Hematopoietic multipotent progenitor cell treated with erythropoietin and hydrocortisone succinate and interleukin-3 and kit ligand, for 6 days (in vitro differentiated cells): ENCODE data around the gene LPAR3.
A peak's percentile ranks its signal among the peaks of the same experiment; 100 is the strongest.

Experiments
- DNase-seq: peaks from one replicate; pipeline ENCODE4 v3.0.0-alpha.2; 2015

The LPAR3 gene

DNA sequence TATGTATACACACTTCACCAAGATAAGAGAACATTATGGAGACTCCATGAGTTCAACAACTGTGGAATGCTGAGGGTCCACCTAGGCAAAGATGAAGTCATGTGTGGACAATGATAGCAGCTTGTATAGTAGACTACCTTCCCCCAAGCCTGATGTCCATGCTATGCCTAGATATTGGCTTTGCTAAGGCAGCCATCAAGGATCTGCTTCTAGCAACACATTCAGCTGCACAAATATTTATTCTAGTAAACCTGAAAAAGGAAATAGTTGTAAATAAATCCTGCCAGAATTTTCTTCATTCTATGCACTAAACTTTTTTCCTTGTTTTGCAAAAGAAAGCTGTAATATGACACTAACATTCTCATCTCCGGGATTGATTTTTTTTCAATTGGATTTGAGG lies 7.0 kb upstream of the LPAR3 start:
- no peak for DNase-seq

DNA sequence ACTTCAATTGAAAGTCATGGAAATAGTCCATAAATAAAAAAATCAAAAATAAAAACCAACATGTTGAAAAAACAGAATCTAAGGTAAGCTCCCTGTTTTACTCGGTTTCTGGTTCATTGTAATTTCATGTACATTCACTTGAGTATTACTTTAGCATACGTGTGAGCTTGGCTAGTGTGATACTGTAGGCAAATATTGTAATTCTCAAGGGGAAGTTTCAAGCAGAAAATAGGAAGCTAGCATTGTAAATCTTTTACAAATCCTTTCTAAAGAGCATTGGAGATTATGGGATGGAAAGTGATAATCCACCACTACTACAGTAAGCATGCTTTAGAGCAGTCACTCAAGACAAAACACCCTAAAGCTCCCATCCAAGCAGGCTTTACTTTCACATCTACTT lies 3.3 kb upstream of the LPAR3 start:
- DNase-seq: no peak

DNA sequence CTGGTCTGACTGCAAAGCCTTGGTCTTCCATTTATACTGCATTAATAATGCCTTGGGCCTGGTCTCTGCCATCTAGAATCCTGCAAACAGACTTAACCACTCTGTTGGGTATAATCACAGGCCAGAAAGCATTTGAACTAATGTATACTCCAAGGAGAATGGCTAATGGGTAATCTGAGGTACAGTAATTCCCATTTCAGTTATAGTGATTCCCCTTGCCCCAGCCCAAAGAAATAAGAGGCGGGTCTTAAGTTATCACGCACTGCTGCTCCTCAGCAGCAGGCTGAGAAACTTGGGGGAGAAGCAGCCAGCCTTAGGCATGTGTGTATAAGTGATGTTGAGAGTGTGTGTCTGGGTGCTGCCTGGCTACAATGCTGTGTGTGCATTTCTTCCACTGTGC lies 2.4 kb downstream of the LPAR3 start:
- no peak for DNase-seq

DNA sequence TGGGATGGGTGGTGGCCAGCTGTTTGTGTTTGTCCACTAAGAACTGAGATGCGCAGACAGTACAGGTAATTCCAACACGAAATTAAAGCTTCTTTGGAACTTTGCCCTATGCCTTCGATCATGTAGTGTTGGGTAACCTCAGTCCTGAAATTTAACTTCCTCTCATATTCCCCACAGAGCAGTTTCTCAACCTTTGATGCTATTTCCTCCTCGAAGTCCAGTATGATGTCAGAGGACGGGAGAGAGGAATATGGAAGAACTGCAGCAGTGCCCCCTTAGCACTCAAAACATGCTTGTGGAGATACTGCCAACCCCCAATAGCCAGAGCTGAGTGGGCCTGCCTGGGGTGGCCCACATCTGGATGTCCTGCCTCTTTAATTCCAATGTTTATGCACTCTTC lies 3.6 kb downstream of the LPAR3 start:
- no peak for DNase-seq

DNA sequence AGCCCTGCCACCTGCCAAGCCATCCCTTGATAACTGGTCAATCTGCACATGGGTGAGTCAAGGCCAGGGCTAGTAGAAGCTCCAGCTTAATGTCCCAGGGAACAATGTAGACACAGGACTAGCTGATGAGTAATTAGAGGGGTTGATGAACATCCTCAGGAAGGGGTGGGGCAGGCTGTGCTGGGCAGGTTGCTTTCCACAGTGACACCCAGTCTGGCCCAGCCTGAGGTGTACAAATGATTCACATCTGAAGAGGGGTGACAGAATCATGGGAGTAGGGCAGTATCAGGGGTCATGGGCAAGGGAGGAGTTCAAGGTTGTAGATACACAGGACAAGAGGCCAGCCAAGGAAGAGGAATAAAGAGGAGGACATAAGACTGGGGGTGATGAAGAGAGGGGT lies 4.3 kb downstream of the LPAR3 start:
- DNase-seq: no peak

DNA sequence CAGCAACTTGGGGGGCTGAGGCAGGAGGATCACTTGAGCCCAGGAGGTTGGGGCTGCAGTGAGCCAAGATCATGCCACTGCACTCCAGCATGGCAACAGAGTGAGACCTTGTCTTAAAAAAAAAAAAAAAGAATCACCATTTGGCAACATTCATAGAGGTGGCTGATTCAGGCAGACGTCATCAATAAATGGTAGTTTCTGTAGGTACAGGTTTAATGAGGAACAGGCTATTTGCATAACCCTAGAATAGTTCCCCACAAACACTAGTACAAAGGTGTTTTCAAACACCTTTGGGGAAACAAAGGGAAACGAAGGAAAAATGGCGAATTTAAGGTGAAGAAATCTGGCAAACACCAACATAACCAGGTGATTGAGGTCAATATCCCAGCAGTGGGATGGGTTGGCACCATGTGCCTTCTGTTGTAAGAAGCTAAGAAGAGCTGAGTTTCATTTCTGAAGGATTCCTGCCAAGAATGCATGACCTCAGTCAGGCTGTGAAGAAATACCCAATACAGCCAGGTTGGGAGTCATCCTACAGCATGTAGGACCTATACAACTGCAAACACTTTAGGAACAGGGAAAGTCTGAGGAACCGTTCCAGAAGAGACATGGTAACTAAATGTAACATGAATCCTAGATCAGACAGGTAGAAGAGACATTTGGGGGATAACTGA lies 5.6 kb downstream of the LPAR3 start:
- no peak for DNase-seq

DNA sequence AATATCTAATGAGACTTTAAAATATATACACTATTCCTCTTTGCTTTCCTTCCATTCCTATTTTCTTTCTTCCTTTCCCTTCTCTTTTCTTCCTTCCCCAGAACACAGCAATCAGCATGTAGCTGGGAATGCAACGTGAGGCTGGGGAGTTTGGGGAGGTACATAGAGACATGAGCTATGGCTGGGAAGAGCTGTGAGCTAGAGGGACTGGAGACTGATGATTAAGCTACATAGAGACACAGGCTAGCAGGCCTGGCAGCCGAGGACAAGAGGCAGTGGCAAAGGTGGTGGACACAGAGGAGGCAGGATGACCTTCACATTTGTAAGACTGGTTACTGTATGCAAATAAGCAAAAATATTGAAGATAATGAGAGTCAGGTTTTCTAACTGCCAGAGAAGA lies 7.5 kb downstream of the LPAR3 start:
- DNase-seq: no peak

DNA sequence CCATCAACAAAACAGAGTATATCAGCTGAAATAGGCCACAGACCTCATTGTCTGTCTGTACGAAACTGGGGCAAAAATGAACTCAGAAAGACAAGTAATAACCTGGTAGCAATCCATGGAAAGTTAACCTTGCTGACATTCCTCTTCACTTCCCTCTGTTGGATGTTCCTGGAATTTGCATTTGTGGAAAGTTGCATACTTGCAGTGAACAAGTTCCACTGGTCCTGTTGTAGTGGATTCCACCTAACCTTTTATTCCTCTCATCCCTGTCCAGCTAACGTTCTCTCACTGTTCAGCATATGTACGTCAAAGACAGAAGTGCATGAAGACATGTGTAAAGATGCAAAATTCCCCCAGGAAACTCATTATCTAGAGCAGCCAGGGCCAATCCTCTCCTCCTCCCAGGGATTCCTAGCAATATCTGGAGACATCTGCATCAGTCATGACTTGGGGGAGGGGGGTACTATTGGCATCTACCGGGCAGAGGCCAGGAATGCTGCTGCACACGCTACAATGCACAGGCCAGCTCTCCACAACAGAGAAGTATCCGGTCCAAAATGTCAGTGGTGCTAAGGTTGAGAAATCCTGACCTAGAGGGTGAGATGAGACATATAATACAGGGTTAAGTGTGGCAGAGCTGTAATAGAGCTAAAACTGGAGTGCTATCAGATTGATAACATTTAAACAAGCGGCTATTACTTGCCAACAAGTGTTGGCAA lies 8.2 kb downstream of the LPAR3 start:
- no peak for DNase-seq

GRCh38 chr1:84883286-84883685 lies 9.7 kb downstream of the LPAR3 start:
- no peak for DNase-seq

DNA sequence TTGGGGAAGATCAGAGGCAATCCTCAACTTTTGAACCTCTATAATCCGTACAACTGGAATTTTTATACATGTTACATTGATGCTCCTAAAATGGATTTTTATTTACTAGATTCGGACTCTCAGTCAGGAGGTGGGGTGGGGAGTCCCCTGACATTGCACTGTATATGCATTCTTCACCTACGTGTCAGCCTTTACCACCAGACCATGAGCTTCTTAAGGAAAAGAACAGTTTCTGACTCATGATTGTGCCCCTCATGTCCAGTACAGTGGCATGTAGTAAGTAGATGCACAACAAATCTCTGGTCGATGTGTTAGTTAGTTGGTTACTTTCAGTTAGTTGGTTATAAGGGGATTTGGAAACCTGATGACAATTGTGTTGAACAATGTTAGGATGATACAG lies 15.4 kb downstream of the LPAR3 start:
- no peak for DNase-seq

DNA sequence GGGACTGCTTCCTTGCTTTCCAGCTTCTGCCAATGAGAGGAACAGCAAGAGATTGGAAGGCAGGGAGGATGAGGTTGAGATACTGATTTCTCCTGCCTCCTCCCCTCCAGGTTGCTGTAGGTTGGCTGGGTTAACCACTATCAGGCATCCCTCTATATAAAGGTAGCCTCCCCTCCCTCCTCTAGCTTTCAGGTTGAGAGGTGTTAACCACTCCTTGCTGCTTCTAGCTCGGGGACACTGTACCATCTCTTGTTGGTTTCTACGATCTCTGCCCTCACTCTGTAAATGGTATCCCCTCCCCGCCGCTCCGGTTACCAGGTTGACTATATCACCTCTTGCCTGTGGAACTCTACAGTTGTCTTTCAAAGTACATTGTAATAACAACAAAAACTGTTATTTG lies 16.7 kb downstream of the LPAR3 start:
- no peak for DNase-seq

- DNase-seq: no peak
Observed at GRCh38 chr1:84873366-84873765, 19.6 kb downstream of the LPAR3 start.

DNA sequence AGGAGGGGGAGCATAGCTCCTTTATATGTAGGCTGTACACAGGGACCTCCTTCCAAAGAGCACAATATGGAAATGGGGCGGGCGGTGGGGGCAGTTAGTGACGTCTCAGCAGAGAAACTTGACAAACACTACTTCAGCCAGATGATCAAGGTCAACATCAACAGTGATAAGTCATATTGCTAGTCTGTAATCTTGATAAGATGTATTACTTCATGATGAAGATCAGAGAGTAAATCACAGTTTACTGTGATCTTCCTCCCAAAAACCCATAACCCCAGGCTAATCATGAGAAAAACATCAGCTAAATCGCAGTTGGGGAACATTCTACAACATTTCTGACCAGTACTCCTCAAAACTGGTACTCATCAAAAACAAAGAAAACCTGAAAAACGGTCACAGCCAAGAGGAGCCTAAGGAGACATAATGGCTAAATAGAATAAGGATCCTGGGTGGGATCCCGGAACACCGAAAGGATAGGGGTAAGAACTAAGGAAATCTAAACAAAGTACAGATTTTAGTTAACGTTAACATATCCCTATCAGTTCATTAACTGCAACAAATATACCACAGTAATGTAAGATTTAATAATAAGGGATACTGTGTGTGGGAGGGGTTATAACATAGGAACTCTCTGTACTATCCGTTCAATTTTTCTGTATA lies 20.2 kb downstream of the LPAR3 start:
- DNase-seq: no peak

DNA sequence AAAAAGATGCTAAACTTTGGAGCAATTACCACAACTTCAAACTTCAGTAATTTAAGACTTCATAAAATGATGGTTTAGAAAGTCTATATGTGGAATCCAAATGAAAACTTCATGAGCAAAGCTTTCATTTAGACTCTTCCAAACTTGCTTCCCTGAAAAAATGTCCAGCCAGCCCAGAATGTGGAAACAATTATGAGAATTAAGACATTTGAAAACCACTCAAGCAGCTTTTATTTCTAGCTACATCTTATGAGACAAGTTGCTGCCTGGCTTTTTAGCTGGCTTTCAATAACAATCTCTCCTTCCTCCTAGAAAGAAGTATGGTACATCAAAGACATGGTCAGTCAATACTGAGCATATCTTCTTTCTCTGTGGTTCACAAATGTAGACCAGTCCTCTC lies 21.8 kb downstream of the LPAR3 start:
- DNase-seq: no peak

GRCh38 chr1:84870591-84870990 lies 22.4 kb downstream of the LPAR3 start:
- no peak for DNase-seq

- DNase-seq: peak; percentile 30
Observed at GRCh38 chr1:84869720-84870119, 23.3 kb downstream of the LPAR3 start.

DNA sequence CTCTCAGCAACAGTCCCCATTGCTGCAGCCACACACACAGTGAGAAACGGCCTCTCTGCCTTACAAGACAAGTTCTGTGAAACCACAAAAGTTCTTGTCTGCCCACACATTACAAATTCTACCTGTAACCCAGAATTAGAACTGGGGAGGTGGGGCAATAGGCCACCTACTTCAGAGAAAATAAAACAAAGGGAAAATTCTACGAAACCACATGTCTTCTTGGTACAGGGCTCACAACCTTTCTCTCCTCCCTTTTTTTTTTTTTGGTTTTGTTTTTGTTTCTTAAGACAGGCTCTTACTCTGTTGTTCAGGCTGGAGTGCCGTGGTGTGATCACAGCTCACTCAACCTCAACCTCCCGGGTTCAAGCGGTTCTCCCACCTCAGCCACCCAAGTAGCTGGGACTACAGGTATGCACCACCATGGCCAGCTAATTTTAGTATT lies 30.2 kb downstream of the LPAR3 start:
- no peak for DNase-seq

- no peak for DNase-seq
Observed at GRCh38 chr1:84861988-84862644, 30.9 kb downstream of the LPAR3 start.

- no peak for DNase-seq
Observed at GRCh38 chr1:84861516-84861915, 31.5 kb downstream of the LPAR3 start.

DNA sequence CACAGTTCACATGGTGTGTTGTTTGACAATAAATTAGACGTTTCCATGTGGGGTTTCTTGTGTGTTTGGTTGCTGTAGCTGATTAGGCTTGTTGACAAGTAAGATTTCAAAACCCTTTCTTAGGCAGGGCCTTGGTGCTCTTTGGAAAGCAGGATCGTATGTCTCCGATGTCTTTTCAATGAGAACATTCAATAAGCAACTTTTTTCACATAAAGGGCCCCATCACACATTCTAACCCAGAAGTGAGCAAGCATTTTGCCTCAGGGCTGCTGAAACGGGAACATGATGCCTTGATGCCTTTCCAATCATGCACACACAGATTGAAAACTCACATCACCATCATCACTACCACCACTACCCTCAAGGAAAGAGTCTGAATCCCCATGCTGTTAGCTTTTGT lies 33.1 kb downstream of the LPAR3 start:
- no peak for DNase-seq

GRCh38 chr1:84857906-84858305 lies 35.1 kb downstream of the LPAR3 start:
- no peak for DNase-seq

- no peak for DNase-seq
Observed at GRCh38 chr1:84856726-84857270, 36.2 kb downstream of the LPAR3 start.
